Stimulated activated CD4-positive, alpha-beta T cell treated with anti-CD3 and anti-CD28 coated beads, TNF-alpha, amount 100 ng/mL, for 48 hours (primary cell): Measurements from ENCODE around the gene REEP6.
"Not testable (repeated sequence)": the region's sequence is repeated elsewhere in the genome, so short reads cannot be mapped to it uniquely, and the experiment has no call there.

Experiments
- DNase-seq, 3 donors: peaks; one replicate each; pipeline ENCODE4 v3.0.0-alpha.2; 2020; ENCODE audit warnings: low read depth in 3 of 3

Gene REEP6

DNA sequence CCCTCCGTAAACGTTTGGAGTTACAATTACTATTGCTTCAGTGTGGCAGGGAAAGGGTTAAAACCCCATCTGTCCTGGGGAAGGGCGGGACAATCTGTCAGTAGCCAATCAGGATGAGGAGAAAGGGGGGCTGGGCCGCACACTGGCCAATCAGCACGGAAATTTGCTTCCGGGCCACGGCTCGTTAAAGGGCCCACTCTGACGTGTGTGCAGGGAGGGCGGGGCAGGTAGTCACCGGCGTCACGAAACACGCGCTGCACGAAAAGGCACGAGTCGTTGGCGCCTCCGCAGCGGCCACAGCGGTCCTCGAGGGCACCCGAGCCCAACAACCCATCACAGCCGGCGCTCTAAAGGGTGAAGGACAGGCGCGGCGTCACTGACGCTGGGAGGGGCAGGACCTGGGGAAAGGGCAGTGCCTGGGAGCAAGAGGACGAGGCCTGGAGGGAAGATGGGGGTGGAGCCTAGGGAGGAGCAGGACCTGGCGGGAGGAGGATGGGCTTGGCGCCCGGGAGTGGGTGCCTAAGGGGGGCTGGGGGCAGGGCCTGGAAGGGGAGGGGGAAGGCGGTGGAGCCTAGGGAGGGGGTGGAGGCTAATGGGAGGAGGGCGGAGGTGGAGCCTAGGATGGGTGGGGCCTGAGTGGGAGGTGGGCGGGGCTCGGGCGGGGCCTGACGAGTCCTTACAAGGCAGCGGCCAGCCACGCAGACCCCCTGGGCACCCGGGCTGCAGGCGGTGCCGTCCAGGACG, 17.0 kb downstream of the REEP6 start:
- peak; percentile 82 to 88 (median 87) for DNase-seq

- DNase-seq, result no peak
Observed at GRCh38 chr19:1508507-1508856, 17.5 kb downstream of the REEP6 start.

DNA sequence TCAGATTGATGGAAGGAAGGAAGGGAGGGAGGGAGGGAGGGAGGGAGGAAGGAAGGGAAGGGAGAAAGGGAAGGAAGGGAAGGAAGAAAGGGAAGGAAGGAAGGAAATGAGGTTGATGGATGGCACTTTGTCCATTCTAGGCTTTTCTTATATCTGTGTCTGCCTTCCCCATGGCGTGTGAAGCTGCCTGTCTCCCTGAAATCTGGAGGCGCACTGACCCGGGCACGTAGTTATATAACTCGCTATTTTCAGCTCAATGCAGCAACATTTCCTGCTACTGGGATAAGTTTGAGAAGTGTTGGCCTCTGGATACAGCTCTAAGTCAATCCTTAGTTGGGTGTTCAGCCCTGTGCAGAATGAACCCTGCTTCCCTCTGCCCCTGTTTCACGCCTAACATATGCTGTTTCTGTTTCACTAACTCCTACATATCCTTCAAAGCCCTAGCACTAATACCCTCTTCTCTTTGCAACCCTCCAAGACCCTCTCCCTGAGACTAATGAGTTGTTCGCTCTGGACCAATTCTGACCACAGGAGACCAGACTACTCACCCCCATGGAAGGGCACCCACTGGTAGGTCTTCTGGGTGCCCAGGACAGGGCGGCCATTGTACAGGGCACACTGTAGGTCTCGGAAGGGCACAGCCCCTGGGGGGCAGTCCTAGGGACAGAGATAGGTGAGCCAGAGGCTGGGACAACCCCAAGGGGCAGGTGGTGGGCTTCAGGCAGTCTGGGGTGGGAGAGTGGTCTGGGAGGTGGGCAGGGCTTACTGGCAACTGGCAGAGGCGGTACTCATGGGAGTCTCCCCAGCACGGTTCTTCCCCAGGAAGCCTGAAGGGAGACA, 18.8 kb downstream of the REEP6 start:
- no peak for DNase-seq

DNA sequence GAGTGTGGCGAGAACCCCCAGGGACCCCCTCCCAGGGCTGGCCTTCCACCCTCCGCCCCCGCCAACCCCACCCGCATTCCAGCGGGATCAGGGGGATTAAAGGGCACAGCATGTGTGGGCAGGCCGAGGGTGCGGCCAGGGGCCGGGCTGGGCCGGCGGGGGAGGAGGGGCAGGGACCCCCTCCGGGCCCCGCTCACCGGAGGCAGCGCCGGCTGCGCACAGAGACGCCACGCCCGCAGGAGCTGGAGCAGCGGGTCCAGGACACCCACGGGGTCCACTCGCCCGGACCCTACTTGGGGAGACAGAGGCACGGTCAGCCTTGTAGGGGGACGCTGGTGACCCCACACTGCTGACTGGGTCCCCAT, 19.4 kb downstream of the REEP6 start:
- no peak for DNase-seq

DNA sequence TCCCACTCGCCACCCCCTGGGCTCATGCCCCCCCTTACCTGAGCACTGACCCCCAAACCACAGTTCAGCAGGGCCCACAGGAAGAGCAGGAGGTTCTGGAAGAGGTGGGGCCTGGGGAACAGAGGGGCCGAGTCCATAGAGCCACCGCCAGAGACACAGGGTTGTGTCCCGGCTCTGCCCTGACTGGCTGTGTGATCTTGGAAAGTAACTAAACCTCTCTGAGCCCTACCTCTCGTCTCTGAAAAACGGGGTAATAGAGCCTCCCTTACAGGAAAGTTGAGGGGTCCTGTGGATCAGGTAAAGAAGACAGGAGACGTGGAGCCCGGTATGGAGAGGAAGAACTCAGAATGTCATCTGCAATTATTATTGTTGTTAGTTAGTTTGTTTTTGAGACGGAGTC, 19.8 kb downstream of the REEP6 start:
- no peak for DNase-seq

DNA sequence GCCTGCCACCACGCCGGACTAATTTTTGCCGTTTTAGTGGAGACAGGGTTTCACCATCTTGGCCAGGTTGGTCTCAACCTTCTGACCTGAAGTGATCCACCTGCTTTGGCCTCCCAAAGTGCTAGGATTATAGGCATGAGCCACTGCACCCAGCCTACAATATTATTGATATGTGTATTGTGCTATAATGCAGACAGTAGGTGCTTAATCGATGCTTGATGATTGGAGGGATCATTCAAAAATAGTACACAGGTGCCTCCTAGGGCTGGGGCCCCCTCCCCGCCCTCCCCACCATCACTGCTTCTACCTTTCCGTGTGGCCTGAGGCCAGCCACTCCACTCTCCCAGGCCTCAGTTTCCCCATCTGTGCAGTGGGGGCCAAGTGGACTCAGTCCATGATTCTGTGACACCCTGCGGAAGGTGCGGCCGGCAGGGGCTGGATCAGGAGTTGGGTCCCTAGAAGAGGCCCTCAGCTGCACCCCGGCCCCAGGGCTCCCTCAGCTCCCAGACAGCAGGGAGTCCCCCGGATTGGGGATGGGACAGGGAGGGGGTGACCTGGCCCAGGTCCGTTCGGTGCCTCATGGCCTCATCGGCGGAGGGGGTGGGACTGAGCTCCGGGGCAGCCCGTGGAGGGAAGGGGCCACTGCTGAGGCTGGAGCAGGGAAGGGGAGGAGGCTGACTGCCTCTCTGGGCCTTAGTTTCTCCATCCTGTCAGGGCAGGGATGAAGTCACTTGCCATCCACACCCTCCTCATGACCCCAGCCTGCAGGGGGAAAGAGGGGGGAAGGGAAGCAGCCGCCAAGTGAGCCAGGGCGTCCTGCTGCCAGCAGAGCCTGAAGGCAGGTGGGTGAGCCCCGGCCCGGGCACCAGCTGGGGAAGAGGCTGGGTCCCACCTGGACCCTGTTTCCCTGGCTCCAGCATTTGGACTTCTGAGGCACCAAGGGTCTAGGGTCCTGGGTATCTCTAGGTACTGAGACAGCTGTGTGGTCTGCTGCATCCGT, 20.6 kb downstream of the REEP6 start:
- no peak for DNase-seq

DNA sequence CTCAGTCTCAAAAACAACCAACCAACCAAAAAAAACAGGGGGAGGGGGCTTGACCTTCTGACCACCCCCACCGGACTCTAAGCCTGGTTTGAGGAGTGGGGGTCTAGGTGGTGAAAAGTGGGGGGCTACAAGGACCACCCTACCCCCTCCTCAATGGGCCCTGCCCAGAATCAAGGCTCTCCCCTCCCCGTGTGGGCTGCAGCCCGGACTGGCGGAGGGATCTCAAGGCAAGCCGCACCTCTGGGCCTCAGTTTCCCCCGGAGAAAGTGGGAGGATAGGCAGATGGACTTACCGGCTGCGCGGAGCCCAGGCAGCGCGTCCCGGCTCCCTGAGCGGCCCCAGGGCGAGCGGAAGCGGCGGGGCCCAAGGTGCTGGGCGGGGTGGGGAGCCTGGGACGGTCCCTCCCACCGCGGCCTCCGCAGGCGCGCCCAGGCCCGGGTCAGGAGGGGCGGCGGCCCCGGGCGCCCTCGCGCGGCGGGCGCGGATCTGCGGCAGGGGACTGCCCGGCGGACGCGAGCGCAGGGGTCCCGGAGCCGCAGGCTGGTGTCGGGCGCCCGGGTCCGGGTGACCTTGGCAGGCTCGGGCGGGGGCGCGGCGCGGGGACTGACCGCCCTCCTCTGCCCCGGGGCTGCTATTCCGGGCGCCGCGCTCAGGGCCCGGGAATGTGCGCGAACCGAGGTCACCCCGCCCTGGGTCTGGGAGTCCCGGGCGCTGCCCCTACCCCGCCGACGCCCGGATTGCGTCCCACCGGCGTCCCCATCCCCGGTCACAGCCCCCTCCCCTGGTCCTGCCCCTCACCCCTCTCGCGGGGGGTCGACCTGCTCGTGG, 21.9 kb downstream of the REEP6 start, which contains the start of gene ADAMTSL5:
TSS of gene ADAMTSL5 (minus strand) at position 349 of the 828 bp plus-strand sequence. CDS start 2,076 bp downstream, outside the sequence.
- peak; percentile 52 to 77 (median 54) for DNase-seq

- DNase-seq, result peak; percentile 54 to 78 (median 55)
Observed at GRCh38 chr19:1513499-1514294, 22.7 kb downstream of the REEP6 start.

DNA sequence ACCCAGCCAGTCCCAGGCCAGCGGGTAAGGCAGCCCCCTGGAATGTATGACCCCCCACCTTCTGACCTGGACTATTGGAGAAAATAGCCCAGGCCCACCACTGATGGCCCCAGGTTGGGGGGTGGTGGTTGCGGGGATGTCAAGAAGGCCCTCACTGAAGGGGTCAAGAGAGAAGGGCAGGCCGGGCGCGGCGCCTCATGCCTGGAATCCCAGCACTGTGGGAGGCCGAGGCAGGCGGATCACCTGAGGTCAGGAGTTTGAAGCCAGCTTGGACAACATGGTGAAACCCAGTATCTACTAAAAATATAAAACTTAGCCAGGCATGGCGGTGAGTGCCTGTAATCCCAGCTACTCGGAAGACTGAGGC, 23.3 kb downstream of the REEP6 start:
- no peak for DNase-seq

- DNase-seq, result no peak
Observed at GRCh38 chr19:1514986-1515721, 24.2 kb downstream of the REEP6 start.

DNA sequence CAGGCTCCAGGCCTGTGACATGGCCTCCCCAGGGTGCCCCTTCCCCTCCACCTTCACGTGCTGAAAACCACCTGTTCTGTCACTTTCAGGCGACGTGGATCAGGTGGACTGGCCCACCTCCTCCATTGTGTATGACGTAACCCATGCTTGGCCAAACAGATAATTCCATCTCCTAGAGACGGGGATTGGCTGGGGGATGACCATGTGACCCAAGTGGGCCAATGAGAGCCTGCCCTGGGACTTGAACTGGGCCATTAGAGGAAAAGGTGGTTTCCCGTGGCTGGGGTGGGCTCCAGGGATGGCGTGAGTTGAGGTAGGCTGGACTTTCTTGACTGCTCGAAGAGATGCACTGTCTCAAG, 25.4 kb downstream of the REEP6 start:
- DNase-seq, result no peak

GRCh38 chr19:1518471-1518870, 27.5 kb downstream of the REEP6 start:
- DNase-seq, result no peak

DNA sequence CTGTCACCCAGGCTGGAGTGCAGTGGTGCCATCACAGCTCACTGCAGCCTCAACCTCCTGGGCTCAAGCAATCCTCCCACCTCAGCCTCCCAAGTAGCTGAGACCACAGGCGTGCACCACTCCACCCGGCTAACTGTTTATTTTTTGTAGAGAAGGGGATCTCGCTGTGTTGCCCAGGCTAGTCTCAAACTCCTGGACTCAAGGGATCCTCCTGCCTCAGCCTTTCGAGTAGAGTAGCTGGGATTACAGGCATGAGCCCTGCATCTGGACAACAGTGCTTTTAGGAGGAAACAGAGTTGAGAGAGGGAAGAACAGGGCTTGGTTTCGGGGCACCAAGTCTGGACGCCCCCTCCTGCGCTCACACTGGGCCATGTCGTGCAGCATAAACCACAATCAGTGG, 28.8 kb downstream of the REEP6 start:
- DNase-seq, result not testable (repeated sequence)

DNA sequence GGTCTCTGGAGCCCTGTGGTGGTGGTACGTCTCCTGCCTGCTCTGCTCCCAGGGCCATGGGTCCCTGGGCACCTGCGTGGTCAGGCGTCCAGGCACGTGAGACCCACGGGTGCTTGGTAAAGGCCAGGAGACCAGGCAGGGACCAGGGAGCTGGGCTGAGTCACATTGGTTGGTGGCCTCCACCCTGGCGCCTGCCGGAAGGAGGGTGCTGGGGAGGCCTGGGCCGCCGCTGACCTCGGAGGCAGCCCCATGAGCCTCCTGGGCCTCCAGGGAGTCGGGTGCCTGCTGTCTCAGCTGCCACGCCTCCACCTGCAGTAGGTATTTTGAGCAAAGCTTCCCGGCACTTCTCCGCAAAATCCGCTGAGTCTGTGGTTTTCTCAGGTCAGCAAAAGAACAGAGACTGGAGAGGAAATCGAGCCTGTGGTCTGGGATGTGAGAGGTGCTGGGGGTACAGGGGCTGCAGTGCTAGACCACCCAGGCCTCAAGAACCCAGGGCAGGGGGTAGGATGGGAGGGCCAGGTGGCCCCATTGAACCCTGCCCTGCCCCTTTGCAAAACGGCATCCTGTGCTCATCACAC, 29.3 kb downstream of the REEP6 start:
- no peak for DNase-seq

DNA sequence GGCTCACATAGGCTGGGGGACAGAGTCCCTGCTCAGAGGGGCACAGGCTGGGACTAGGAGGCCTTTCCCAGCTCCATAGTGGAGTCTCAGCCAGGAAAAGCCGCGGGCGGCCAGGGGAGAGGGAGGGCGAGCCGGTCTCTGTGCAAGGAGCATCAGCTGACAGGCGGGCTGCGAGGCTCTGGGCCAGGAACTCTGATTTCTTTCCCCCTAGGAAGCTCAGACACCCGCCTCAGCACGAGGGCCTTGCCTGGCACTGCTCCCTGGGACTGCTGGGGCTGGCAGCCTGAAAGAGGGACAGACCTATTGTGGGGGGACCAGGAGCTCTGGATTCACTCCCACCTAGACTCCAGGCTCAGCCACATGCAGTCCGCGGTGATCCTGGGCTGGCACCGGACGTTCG, 30.7 kb downstream of the REEP6 start:
- no peak for DNase-seq

DNA sequence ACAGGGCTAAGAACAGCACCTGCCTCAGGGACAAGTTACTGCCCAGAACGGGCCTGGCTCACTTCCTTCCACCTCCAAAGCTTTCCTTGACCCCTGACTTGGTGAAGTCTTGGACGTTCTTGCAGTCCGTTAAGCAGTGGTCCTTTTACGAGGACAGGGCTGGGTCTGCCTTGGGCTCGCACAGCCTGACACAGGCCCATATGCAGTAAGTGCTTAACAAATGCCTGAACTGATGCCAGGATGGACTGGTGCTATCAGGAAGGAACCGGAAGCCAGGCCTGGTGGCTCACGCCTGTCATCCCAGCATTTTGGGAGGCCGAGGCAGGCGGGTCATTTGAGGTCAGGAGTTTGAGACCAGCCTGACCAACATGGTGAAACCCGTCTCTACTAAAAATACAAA, 31.1 kb downstream of the REEP6 start:
- DNase-seq, result no peak

DNA sequence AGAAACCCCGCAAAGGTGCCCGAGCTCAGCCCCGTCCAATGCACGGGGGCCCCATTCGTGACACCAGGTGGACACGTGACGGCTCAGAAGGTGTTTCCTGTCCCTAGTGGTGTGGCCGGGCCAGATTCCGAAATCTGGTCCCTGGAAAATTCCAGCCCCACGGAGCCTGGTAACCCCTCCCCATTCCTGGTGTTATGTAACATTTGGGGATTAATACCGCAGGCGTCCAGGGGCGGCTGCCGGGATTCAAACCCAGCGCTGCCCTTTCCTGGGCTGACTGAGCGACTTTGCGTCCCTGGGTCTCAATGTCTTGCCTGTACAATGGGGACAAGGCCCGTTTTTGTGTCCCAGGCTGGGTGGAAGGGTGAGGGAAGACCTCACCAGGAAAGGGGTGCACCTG, 31.9 kb downstream of the REEP6 start:
- no peak for DNase-seq

DNA sequence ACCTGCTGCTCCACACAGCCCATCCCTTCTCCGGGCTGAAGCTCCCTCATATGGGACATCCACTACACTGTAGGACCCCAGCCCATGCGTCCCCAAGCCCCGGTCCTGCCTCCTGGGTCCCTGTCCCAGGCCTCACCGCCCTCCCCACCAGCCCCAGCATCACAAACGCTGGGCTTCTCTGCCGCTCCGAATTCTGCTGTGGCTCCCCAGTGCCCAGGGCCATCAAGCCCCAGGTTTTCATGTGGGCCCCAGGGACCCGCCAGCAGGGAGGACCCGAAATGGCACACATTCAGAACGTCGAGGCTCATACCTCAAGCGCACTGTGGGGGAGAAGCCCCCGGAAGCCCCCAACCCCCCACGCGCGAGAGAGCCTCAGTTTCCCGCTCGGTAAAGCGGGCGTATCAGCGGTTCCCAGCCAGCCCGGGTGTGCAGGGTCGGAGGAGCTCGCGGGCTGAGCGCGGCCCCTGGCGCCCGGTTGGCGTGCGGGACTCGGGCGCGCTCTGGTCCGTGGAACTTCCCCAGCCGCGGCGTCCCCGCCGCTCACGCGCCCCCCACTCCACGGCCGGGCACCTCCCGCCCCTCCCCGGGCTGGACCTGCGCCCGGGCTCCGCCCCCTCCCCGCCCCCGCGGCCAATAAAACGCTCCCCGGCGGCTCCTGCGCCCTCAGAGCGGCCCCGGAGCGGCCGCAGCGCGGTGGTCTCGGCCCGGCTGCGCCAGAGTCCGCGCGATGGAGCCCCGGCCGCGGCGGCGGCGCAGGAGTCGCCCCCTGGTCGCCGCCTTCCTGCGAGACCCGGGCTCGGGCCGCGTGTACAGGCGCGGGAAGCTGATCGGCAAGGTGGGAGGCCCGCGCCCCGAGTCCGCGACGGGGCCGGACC, 32.7 kb downstream of the REEP6 start, which contains the start of gene PLK5:
TSS of gene PLK5 (plus strand) at position 666 of the 875 bp plus-strand sequence. CDS start 2,920 bp downstream, outside the sequence.
- no peak for DNase-seq
